ENCODE measurements around the gene CRACR2B. TPM values are rescaled to one million over a fixed set of nuclear protein-coding genes. Genes with fewer than 3 reads are reported as not detected.

The CRACR2B gene
- total RNA-seq, 1 experiment from 2014 or later: 17.5 TPM

GRCh38 chr11:871472-871871 lies 43.8 kb downstream of the CRACR2B start:
- no peaks in the 10 kb centered on the region for H3K36me3 ChIP-seq (ENCODE audit: low read depth)
- ChIA-PET CTCF (no interaction called here), POLR2A (ENCODE audit: unreplicated experiment) (interaction anchor here (0.6 kb wide), 1 partner anchor 31 kb away, joined by 4 read pairs; no protein-coding TSS in a partner anchor)
- intact Hi-C loops (cut with micrococcal nuclease; ENCODE audit: unreplicated experiment): no loop called here
- DNase-seq: no peak
- no peak overlapping the region for H3K4me3 ChIP-seq
- H2AFZ ChIP-seq: no peak overlapping the region
- H3F3A ChIP-seq (ENCODE audit: insufficient read depth, low read depth): no peaks in the 10 kb centered on the region
- H3K4me1 ChIP-seq (replicated peaks; ENCODE audit: insufficient read depth): no peaks in the 10 kb centered on the region
- H4K20me1 ChIP-seq (ENCODE audit: insufficient read depth): no peaks in the 10 kb centered on the region; the same call in 1 of the 2 replicates
- no peaks in the 10 kb centered on the region for H3K79me2 ChIP-seq (ENCODE audit: low read depth)
- H3K9me3 ChIP-seq (ENCODE audit: insufficient read depth, low read depth): no peaks in the 10 kb centered on the region
- BruUV-seq (replicated peaks): no TSS peak
- no peaks in the 10 kb centered on the region for H3K9me2 ChIP-seq (ENCODE audit: insufficient read depth)
- H3K27ac ChIP-seq: no peak overlapping the region
- TF ChIP-seq, protein P1, sequence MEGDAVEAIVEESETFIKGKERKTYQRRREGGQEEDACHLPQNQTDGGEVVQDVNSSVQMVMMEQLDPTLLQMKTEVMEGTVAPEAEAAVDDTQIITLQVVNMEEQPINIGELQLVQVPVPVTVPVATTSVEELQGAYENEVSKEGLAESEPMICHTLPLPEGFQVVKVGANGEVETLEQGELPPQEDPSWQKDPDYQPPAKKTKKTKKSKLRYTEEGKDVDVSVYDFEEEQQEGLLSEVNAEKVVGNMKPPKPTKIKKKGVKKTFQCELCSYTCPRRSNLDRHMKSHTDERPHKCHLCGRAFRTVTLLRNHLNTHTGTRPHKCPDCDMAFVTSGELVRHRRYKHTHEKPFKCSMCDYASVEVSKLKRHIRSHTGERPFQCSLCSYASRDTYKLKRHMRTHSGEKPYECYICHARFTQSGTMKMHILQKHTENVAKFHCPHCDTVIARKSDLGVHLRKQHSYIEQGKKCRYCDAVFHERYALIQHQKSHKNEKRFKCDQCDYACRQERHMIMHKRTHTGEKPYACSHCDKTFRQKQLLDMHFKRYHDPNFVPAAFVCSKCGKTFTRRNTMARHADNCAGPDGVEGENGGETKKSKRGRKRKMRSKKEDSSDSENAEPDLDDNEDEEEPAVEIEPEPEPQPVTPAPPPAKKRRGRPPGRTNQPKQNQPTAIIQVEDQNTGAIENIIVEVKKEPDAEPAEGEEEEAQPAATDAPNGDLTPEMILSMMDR (conservative IDR thresholded peaks at IDR 0.05): no peak
- TF ChIP-seq EZH2 (IDR thresholded peaks at IDR 0.05; ENCODE audit: low read depth): no peak
- no peaks in the 10 kb centered on the region for H3K27me3 ChIP-seq (ENCODE audit: insufficient read depth, low read depth)
- H3K4me2 ChIP-seq: no peak overlapping the region

DNA sequence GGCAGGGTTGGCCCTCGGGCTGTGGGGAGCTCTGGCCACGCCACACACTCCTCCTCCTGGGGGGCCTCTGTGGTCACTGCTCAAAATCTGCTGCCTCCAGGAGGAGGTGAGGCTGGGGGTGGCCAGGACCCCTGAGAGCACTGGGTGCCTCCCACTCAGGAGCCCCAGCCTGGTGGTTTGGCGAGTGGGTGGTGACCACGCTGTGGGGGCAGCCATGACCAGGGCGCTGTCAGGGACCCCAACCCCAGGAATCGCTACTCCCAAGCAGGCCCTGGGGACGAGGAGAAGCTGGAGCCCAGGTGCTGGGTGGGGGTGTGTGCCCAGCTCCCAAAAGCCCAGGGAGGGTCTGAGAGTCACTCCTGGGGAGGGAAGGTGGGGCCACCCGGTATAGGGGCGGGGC lies 45.1 kb downstream of the CRACR2B start:
- CTCF ChIA-PET: no interaction called here
- no peak overlapping the region for H3K4me2 ChIP-seq

DNA sequence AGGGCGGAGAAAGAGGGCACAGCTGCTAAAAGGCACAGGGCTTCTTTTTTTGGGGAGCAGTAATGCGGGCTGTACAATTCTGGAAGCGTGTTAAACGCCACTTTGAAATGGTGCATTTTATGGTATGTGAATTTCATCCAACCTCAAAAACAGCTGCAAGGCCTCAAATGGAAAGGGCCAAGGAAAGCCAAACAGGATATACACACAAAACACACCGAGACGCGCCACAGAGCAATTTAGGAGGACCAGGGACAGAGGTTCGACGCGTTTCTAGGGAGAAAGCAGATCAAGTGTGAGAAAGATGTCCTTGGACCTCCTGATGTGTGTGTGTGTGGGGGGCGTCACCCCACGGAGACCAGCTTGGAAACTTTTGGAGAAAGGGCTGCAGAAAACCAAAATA lies 46.0 kb downstream of the CRACR2B start:
- H4K20me1 ChIP-seq (ENCODE audit: insufficient read depth): peaks cover 2% of the 10 kb centered on the region
- no peaks in the 10 kb centered on the region for H3K36me3 ChIP-seq (ENCODE audit: low read depth)
- intact Hi-C loops (cut with micrococcal nuclease; ENCODE audit: unreplicated experiment): no loop called here
- no peaks in the 10 kb centered on the region for H3K27me3 ChIP-seq (ENCODE audit: insufficient read depth, low read depth)
- no peaks in the 10 kb centered on the region for H3K9me2 ChIP-seq (ENCODE audit: insufficient read depth)
- H3K4me1 ChIP-seq (replicated peaks; ENCODE audit: insufficient read depth): no peaks in the 10 kb centered on the region
- no peaks in the 10 kb centered on the region for H3K79me2 ChIP-seq (ENCODE audit: low read depth)
- DNase-seq: no peak
- TF ChIP-seq EZH2 (IDR thresholded peaks at IDR 0.05; ENCODE audit: low read depth): no peak
- TF ChIP-seq, protein P1 (conservative IDR thresholded peaks at IDR 0.05): no peak
- no peak overlapping the region for H3K27ac ChIP-seq
- no peak overlapping the region for H3K4me3 ChIP-seq
- H3F3A ChIP-seq (ENCODE audit: insufficient read depth, low read depth): peaks cover 6% of the 10 kb centered on the region; the same call in 1 of the 2 replicates
- no TSS peak for BruUV-seq (replicated peaks)
- H3K9me3 ChIP-seq (ENCODE audit: insufficient read depth, low read depth): no peaks in the 10 kb centered on the region
- ChIA-PET POLR2A (ENCODE audit: unreplicated experiment) (no interaction called here), CTCF (no interaction called here)
- no peak overlapping the region for H3K4me2 ChIP-seq
- H2AFZ ChIP-seq: no peak overlapping the region

More for the DNA sequence above, 45.1 kb downstream of the CRACR2B start:
- Histone ChIP-seq H3K4me3 (no peak overlapping the region), H3K9me2 (ENCODE audit: insufficient read depth) (no peaks in the 10 kb centered on the region), H3K27me3 (ENCODE audit: insufficient read depth, low read depth) (no peaks in the 10 kb centered on the region), H3K36me3 (ENCODE audit: low read depth) (no peaks in the 10 kb centered on the region), H3K27ac (no peak overlapping the region), H2AFZ (no peak overlapping the region), H3K79me2 (ENCODE audit: low read depth) (no peaks in the 10 kb centered on the region), H3K9me3 (ENCODE audit: insufficient read depth, low read depth) (no peaks in the 10 kb centered on the region), H3K4me1 (replicated peaks; ENCODE audit: insufficient read depth) (no peaks in the 10 kb centered on the region), H3F3A (ENCODE audit: insufficient read depth, low read depth) (peaks cover under 1% of the 10 kb centered on the region; the same call in 1 of the 2 replicates), H4K20me1 (ENCODE audit: insufficient read depth) (peaks cover under 1% of the 10 kb centered on the region)
- intact Hi-C loops (cut with micrococcal nuclease; ENCODE audit: unreplicated experiment): no loop called here
- no peak for DNase-seq
- TF ChIP-seq EZH2 (IDR thresholded peaks at IDR 0.05; ENCODE audit: low read depth): no peak
- TF ChIP-seq, protein P1 (conservative IDR thresholded peaks at IDR 0.05): no peak
- BruUV-seq (replicated peaks): no TSS peak
- POLR2A ChIA-PET (ENCODE audit: unreplicated experiment): no interaction called here
